GM21360 (cell line): ENCODE results near the gene PPFIBP1.

Source experiments
- ATAC-seq: cut with Tn5 transposase; IDR thresholded peaks from one replicate; pipeline ENCODE4 v1.9.1; 2021; ENCODE audit warnings: mild to moderate bottlenecking, moderate library complexity; ENCODE audit not compliant: unreplicated experiment

Gene PPFIBP1

GRCh38 chr12:27511723-27512045 lies 12.3 kb upstream of the PPFIBP1 start:
- ATAC-seq, result no peak

DNA sequence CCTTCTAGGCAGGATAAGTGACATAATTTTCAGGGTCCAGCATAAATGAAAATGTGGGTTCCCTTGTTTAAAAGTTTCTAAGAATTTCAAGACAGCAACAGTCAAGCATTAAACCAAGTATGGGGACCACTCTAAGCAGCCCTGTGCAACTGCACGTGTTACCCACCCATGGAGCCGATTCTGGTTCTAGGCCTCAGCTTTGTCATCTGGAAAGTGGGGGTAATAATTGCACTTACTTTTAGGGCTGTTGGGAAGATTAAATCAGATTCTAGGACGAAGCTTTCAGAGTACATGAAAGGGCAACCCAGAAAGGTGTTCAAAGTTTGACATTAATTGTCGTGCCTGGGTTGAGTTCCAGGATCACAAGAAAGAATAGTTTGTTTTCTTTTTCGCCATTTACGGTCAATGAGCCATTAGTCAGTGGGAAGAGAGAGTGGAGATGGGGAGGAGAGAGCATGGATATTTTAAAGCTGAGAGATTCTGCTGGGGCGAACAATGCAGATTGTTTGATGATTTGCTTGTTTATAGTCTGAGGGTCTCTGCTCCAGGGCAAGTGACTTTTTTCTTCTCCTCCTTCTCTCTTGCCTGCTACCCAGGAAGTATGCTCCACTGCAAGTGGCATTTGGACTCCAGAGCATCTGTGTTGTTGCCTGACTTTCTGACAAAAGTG lies 10.7 kb upstream of the PPFIBP1 start:
- no peak for ATAC-seq

GRCh38 chr12:27515671-27516070 lies 8.3 kb upstream of the PPFIBP1 start:
- ATAC-seq, result no peak

GRCh38 chr12:27516625-27517024 lies 7.4 kb upstream of the PPFIBP1 start:
- no peak for ATAC-seq

- ATAC-seq, result no peak
Observed at GRCh38 chr12:27517546-27517945, 6.5 kb upstream of the PPFIBP1 start.

DNA sequence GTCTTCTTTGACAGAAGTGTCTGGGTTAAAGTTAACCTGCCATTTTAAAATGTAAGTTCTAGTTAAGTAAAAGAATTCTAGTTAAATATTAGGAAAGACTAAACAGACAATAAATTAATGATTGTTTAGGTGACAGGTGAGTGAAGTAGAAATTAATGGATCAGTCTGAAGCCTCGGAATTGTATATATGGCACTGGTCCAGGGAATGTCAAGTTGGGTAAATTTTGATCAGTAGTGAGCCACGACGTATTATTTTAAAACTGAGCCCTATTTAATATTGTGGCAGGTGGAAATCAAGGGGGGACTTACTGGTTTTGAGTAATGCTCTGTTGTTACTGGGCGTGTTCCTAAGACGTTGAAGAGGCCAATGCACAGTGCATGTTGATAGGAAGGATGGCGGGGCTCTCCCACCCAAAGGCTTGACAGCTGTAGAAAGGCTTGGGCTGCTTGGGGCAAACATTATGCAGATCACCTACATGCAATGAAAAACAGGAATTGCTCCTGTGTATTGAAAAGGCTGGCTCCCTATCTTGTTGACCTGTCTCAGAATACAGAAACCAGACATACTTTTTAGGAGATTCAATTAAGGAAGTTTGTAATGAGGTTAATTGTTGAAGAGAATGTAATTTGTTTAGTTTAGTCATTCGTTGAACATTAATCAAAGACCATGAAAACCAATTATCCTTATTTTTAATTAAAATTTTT lies 5.9 kb upstream of the PPFIBP1 start:
- ATAC-seq, result no peak

DNA sequence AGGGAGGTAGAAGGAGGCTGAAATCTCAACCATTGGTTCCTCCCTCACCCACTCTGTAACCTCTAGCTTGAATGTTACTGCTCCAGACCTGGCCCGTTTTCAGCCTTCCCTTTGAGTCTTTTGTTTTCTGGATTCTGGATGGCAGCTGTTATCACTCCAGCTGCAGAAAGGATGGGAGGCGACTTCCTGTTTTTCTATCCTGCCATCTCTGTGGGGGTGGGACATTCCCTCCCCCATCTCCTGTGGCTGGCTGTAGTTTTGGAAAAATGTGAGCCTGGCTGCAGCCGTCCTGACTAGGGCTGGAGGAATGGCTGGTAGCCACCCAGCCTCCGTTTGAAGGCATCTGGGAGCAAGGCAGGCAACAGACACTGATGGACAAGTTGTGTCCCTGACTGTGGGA lies 2.9 kb upstream of the PPFIBP1 start:
- no peak for ATAC-seq

GRCh38 chr12:27521981-27522380 lies 2.0 kb upstream of the PPFIBP1 start:
- ATAC-seq, result no peak

GRCh38 chr12:27523305-27523641 lies 733 bp upstream of the PPFIBP1 start:
- no peak for ATAC-seq

- ATAC-seq, result no peak
Observed at GRCh38 chr12:27524494-27524835, 459 bp downstream of the PPFIBP1 start.

GRCh38 chr12:27524839-27525753 lies 1.1 kb downstream of the PPFIBP1 start:
- ATAC-seq, result no peak

DNA sequence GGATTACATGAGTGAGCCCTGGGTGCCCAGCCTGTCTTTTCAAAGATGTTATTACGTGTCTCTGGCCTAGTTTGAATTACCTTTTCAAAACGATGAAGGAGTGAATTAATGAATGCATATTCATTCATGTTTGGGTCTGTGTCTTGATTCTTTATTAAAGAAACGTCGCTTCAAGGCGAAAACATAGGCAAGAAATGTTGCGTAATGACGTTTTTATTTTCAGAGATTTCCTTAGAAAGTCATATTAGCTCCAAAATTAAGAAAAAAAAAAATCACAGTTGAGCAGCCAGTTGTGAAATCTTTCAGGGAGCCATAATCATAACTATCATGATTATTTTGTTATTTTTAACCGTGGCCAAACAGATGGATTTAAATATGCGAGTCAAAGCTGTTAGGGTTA lies 3.5 kb downstream of the PPFIBP1 start:
- ATAC-seq, result no peak

DNA sequence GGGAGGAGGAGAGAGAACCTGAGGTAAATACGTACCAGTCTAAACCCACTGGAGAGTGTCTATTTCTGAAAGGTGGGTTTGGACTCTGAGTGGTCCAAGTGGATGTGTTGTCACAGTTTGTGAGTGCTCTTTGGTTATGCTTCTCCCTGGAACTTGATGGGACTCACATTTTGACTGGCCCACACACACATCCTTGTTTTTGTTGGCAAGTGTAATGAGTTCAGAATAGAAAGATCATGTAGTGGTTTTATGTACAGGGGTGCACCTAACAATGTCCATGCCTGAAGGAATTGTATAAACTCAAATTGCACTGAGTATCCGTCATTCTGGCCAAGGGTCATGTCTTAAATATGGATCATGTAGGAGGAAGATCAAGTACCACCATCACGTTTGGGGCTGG lies 4.8 kb downstream of the PPFIBP1 start:
- no peak for ATAC-seq

DNA sequence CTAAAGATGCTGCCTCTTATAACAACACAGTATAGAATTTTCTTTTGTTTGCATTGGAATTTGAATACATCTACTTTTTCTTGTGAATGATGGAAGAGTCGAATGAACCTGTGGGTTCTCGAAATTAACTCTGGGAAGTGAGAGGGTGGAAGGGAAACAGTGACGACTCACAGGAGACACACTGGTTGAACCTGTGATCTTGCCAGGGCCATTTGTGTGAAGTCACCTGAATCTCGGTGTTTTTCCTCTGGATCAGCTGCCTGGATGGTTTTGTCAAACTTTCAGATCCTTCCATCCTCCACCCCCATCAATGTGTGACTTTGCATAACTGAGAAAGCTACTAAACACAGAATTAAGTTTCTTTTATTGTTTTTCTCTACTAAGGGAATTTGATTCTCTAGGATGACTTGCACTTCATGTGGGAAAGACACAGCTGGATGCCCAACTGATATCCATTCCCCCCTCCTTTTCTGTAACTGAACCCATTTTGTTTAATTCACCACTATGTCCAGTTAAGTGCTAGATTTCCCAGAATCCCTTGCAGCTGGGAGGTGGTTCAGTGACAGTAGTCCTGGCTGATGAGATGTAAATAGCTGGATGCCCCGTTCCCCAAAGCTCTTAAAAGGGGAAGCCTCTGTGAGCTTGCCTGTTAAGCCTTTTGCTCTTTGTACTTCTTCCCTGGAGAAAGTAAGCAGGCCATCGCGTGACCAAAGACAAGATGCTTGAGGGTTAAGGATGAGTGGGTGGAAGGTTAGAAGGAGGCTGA lies 6.3 kb downstream of the PPFIBP1 start:
- ATAC-seq, result no peak

- no peak for ATAC-seq
Observed at GRCh38 chr12:27531896-27532295, 7.9 kb downstream of the PPFIBP1 start.

- peak; percentile 56 for ATAC-seq
Observed at GRCh38 chr12:27534060-27534764, 10.2 kb downstream of the PPFIBP1 start.

DNA sequence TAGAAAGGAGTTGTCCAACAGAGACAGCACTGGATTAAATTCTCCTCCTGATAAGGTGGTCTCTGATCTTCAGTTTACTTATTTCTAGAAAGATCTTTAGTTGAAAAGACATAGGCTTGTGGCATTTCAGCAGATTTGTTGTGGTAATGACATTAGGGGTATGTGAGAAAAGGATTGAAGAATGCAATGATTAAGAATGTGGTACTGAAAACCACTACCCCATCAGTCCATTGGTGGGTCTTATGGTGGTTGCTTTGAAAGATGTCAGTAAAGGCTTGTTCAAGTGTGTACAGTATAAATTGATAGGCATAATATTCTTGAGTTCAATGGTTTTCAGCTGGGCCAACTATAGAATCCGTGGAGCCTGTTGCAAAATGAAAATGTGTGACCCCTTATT lies 10.8 kb downstream of the PPFIBP1 start:
- ATAC-seq, result peak; percentile 8

GRCh38 chr12:27535318-27535717 lies 11.3 kb downstream of the PPFIBP1 start:
- no peak for ATAC-seq

DNA sequence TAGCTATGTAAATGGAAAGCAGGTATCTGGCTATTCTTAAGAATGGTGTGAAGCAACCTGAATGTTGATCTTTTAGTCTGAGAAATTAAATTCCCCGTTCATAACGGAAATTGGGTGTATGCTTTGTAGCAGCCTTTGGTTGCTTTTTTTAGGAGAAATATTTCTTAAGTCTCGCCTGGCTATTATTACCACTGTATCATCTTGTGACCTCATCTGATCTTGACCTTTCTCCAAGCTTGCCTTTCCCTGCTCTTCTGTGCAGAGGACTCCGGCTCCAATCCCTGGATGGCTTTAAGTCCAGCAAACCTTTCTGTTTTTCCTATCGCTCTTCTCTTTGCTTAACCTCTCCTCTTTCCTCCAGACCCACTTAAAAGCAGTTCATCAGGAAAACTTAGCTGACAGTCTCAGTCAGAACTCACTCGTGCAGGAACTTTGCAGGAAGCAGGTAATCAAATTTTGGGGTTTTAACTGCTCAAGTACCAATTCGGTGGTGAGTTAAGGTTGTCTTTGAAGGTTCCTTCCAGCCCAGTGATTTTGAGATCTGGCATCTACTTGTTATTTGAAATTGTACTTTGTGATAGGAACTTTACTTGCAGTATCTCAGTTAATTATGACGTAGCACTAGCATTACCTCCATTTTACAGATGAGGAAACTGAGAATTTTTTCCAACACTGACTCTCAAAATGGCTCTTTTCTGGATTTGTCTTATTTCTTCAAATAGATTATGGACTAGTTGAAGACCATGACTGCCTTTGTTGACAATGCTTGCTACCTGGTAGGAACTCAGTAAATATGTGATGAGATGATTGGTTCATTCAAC lies 14.1 kb downstream of the PPFIBP1 start:
- ATAC-seq, result no peak

DNA sequence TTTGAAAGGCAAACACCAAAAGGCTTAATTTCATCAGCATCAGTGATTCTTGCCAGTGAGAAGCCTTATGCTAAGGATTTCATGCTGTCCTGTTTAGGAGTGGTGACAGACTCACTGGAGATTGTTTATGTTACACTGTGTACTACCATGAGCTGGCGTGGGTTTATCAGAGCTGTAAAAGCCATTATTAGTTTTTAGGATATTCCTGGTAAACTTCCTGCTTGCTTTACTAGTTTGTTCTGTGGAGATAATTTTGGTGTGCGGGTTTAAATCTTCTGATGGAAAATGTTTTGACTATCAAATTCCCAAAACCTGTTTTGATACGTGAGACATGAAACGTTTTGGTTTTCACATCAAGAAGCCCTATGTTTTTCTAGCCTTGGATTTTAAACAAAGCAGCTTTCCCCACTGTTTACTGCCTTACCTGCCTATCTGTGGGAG lies 15.2 kb downstream of the PPFIBP1 start:
- no peak for ATAC-seq
